Panc1 (cell line): ENCODE data around the gene CACNA1C. TPM values are rescaled to one million over a fixed set of nuclear protein-coding genes. Genes with fewer than 3 reads are reported as not detected.

Source experiments
- ATAC-seq: fragments of 200-7000 bp; cut with Tn5 transposase; 2 replicates; pipeline ENCODE4 v1.9.1; 2020; ENCODE audit warnings: mild to moderate bottlenecking, moderate library complexity
- BruUV-seq: library from RNA; stranded (reverse); fragments of 400-500 nt; replicated peaks from 2 replicates; lab custom pipeline; 2021; lab: Mats Ljungman, UMichigan
- CTCF ChIA-PET: fragments of 300-600 bp; sonication (Branson Sonifier 250); formaldehyde crosslinking; loops from one replicate; lab custom pipeline; 2022; ENCODE audit warnings: antibody characterized with exemption; lab: Charles Lee
- POLR2A ChIA-PET: fragments of 300-600 bp; sonication (Branson Sonifier 250); formaldehyde crosslinking; loops from one replicate; lab custom pipeline; 2022; ENCODE audit warnings: antibody characterized with exemption; lab: Charles Lee
- DNase-seq: peaks from one replicate; pipeline ENCODE4 v3.0.0-alpha.2; 2010; ENCODE audit warnings: low read depth, low spot score
- H3K27ac ChIP-seq: 2 replicates; pipeline ENCODE4 v1.5.1; 2011; ENCODE audit warnings: mild to moderate bottlenecking, low read length, inconsistent platforms
- H3K27me3 ChIP-seq: fragments of 200-500 bp; sonication (Bioruptor generic); 2 replicates; pipeline ENCODE4 v1.6.0; 2014; ENCODE audit warnings: low read length, inconsistent platforms; ENCODE audit not compliant: control insufficient read depth, insufficient read depth
- H3K36me3 ChIP-seq: fragments of 200-500 bp; sonication (Bioruptor generic); 2 replicates; pipeline ENCODE4 v1.5.1; 2014; ENCODE audit warnings: inconsistent platforms, mild to moderate bottlenecking, low read length, moderate library complexity; ENCODE audit not compliant: control insufficient read depth, insufficient read depth
- H3K4me1 ChIP-seq: 2 replicates; pipeline ENCODE4 v1.5.1; 2011; ENCODE audit warnings: inconsistent platforms, mild to moderate bottlenecking, low read length, moderate library complexity; ENCODE audit not compliant: control insufficient read depth, insufficient read depth
- H3K4me3 ChIP-seq, 2 experiments: 2 replicates each; pipeline ENCODE4 v1.5.1; 2011 to 2012; ENCODE audit warnings: low read depth in 2 of 2, low read length in 2 of 2, mild to moderate bottlenecking in 2 of 2, inconsistent platforms in 1 of 2, moderate library complexity in 1 of 2
- H3K9me3 ChIP-seq: fragments of 200-500 bp; sonication (Bioruptor generic); 2 replicates; pipeline ENCODE4 v1.5.1; 2014; ENCODE audit warnings: low read depth, mild to moderate bottlenecking, inconsistent platforms, low read length, moderate library complexity; ENCODE audit not compliant: control insufficient read depth, insufficient read depth
- POLR2AphosphoS5 ChIP-seq: IDR thresholded peaks from 2 replicates; pipeline ENCODE4 v1.6.1; 2012; ENCODE audit warnings: mild to moderate bottlenecking, low read depth, low read length, moderate library complexity
- SIN3A ChIP-seq: IDR thresholded peaks from 2 replicates; pipeline ENCODE4 v1.6.1; 2012; ENCODE audit warnings: low read depth, mild to moderate bottlenecking, low read length, moderate library complexity, borderline replicate concordance; ENCODE audit not compliant: insufficient read depth
- TCF7L2 ChIP-seq: IDR thresholded peaks from 2 replicates; pipeline ENCODE4 v1.6.1; 2011; ENCODE audit warnings: mild to moderate bottlenecking, low read depth, low read length, inconsistent platforms
- in situ Hi-C: cut with HindIII; loops from 2 replicates; pipeline ENCODE4 v1.10.0; 2016; ENCODE audit warnings: low sequenced_read_pairs, low pct_unique_long_range_greater_than_20kb
- intact Hi-C: fragments of 100-400 bp; cut with micrococcal nuclease; formaldehyde crosslinking; loops from one replicate; pipeline ENCODE4 v1.10.0; 2022; ENCODE audit not compliant: unreplicated experiment
- total RNA-seq: library from RNA; stranded (reverse); gene quantifications from one replicate; pipeline ENCODE4 v1.2.1, GENCODE V29; 2021; ENCODE audit not compliant: unreplicated experiment
- TF ChIP-seq, protein P1 (sequence below), 2 experiments: IDR thresholded peaks; 2 replicates each; pipeline ENCODE4 v1.6.1; 2011 to 2012; ENCODE audit warnings: low read depth in 2 of 2, control low read depth in 1 of 2, low read length in 1 of 2, mild to moderate bottlenecking in 1 of 2, moderate library complexity in 1 of 2; ENCODE audit not compliant: insufficient read depth in 1 of 2
- TF ChIP-seq, protein P2 (sequence below): fragments of 450-650 bp; IDR thresholded peaks from 2 replicates; pipeline ENCODE4 v1.5.1; 2017; ENCODE audit warnings: mild to moderate bottlenecking

The CACNA1C gene
- total RNA-seq, 1 experiment from 2014 or later: 0.03 TPM

DNA sequence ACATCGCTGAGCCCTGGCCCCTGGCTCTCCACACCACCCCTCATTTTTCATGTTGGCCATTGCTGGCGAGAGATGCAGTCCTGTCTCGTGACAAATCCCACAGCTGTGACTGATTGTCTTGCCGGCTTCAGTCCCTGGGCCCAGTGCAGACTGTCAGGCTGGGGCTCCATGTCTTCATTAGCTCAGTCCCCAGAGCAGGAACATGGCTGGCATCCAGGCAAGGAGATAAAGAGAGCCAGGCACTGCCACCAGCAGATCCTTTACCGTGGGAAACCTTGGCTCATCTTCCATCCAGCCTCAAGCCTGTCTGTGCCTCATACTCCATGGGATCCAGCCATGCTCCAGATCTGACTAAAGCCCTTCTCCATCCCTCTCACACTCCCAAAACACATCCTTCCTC lies 457.3 kb downstream of the CACNA1C start:
- H3K27me3 ChIP-seq: peaks cover 2% of the 10 kb centered on the region; the same call in 1 of the 2 replicates
- ChIA-PET CTCF (no interaction called here), POLR2A (no interaction called here)
- no peaks in the 10 kb centered on the region for H3K36me3 ChIP-seq
- H3K9me3 ChIP-seq: no peaks in the 10 kb centered on the region
- TF ChIP-seq TCF7L2: no peak
- TF ChIP-seq, protein P1, sequence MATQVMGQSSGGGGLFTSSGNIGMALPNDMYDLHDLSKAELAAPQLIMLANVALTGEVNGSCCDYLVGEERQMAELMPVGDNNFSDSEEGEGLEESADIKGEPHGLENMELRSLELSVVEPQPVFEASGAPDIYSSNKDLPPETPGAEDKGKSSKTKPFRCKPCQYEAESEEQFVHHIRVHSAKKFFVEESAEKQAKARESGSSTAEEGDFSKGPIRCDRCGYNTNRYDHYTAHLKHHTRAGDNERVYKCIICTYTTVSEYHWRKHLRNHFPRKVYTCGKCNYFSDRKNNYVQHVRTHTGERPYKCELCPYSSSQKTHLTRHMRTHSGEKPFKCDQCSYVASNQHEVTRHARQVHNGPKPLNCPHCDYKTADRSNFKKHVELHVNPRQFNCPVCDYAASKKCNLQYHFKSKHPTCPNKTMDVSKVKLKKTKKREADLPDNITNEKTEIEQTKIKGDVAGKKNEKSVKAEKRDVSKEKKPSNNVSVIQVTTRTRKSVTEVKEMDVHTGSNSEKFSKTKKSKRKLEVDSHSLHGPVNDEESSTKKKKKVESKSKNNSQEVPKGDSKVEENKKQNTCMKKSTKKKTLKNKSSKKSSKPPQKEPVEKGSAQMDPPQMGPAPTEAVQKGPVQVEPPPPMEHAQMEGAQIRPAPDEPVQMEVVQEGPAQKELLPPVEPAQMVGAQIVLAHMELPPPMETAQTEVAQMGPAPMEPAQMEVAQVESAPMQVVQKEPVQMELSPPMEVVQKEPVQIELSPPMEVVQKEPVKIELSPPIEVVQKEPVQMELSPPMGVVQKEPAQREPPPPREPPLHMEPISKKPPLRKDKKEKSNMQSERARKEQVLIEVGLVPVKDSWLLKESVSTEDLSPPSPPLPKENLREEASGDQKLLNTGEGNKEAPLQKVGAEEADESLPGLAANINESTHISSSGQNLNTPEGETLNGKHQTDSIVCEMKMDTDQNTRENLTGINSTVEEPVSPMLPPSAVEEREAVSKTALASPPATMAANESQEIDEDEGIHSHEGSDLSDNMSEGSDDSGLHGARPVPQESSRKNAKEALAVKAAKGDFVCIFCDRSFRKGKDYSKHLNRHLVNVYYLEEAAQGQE (IDR thresholded peaks at IDR 0.05; ENCODE audit: insufficient read depth in 1 of 2, low read depth in 2 of 2, low read length in 1 of 2): no peak
- TF ChIP-seq, protein P2, sequence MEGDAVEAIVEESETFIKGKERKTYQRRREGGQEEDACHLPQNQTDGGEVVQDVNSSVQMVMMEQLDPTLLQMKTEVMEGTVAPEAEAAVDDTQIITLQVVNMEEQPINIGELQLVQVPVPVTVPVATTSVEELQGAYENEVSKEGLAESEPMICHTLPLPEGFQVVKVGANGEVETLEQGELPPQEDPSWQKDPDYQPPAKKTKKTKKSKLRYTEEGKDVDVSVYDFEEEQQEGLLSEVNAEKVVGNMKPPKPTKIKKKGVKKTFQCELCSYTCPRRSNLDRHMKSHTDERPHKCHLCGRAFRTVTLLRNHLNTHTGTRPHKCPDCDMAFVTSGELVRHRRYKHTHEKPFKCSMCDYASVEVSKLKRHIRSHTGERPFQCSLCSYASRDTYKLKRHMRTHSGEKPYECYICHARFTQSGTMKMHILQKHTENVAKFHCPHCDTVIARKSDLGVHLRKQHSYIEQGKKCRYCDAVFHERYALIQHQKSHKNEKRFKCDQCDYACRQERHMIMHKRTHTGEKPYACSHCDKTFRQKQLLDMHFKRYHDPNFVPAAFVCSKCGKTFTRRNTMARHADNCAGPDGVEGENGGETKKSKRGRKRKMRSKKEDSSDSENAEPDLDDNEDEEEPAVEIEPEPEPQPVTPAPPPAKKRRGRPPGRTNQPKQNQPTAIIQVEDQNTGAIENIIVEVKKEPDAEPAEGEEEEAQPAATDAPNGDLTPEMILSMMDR: no peak
- TF ChIP-seq SIN3A: no peak
- no peak for TF ChIP-seq POLR2AphosphoS5
- ATAC-seq (no peak), DNase-seq (no peak)
- in situ Hi-C loops: no loop called here
- H3K4me3 ChIP-seq: no peak overlapping the region
- no peak overlapping the region for H3K27ac ChIP-seq
- BruUV-seq: no TSS peak
- intact Hi-C loops: no loop called here
- H3K4me1 ChIP-seq: no peaks in the 10 kb centered on the region

DNA sequence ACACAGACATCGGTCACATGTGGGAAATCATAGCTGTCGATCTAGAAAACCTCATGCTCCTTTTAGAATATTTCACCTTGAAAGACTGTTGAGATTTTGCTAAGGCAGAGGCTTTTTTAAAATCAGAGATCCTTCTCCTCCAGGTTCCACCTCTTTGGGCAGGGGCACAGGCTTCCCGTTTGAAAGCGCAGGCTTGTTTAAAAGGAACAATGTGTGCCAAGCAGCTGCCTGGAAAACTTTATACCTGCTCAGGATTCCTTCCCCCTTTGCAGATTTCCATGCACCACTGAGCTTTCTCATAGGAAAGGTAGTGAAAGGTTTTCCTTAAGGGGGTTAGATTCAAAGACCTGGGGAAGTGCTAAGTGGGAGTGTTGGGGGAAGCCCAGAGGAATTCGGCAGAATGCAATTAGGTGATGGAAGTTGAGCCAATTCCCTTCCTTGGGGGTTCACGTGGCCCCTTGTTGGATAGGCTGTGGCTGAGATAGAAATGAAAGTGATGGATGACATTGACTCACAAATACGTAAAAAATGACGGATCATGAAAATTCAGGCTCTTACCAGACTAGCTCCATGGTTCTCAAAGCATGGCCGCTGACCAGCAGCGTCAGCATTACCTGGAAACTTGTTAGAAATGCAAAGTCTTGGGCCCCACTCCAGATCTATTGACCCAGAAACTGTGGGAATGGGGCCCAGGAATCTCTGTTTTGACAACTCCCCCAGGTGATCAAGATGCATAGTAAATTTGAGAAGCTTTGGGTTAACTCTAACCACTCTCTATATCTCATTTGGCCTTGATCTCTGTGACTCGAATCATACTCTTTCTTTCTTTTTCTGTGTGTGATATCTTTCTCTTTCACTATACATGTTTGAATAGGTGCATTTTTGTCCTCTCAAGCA lies 460.6 kb downstream of the CACNA1C start:
- ATAC-seq: no peak

More for the DNA sequence above, 460.6 kb downstream of the CACNA1C start:
- in situ Hi-C loops (no loop called here), intact Hi-C loops (no loop called here)
- Histone ChIP-seq H3K27me3 (no peaks in the 10 kb centered on the region; the same call in 1 of the 2 replicates), H3K36me3 (no peaks in the 10 kb centered on the region), H3K4me1 (no peaks in the 10 kb centered on the region), H3K4me3 (no peak overlapping the region), H3K27ac (no peak overlapping the region), H3K9me3 (no peaks in the 10 kb centered on the region)
- no TSS peak for BruUV-seq
- TF ChIP-seq TCF7L2: no peak
- TF ChIP-seq, protein P2: no peak
- no peak for TF ChIP-seq POLR2AphosphoS5
- TF ChIP-seq SIN3A: no peak
- TF ChIP-seq, protein P1 (IDR thresholded peaks at IDR 0.05; ENCODE audit: insufficient read depth in 1 of 2, low read depth in 2 of 2, low read length in 1 of 2): no peak
- CTCF ChIA-PET: no interaction called here
- POLR2A ChIA-PET: no interaction called here
- no peak for DNase-seq
